KG1 (cell line): ENCODE data around the gene ZFP36L2.

Experiments used
- DNase-seq: peaks from one replicate; lab custom pipeline; 2025; lab: John Stamatoyannopoulos, UW

The ZFP36L2 gene

GRCh38 chr2:43226558-43226954 lies at the start of gene ZFP36L2:
ZFP36L2 (minus strand) TSS chr2:43226606; CDS start chr2:43226315, 291 bp downstream.
- peak; percentile 84 for DNase-seq

- DNase-seq: no peak
Measured at GRCh38 chr2:43274721-43275120, 48.3 kb upstream of the ZFP36L2 start.

DNA sequence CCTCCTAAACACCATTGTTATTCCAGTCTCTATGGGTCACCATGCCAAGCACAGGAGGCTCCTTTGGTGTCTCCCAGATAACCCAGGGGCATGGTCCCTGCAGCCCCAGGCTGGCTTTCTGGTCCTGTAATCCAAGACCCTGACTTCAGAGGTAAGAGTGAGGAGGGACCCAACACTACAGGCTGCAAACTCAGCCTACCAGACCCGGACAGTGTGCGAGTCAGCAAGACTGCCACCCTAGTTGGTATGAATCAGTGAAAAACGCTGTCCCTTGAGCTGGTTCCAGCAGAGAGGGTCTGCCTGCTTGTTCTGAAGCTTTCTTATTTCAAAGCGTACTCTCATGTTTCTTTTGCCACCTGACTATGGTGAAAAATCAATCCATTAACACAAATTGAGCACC lies 47.6 kb upstream of the ZFP36L2 start:
- no peak for DNase-seq

DNA sequence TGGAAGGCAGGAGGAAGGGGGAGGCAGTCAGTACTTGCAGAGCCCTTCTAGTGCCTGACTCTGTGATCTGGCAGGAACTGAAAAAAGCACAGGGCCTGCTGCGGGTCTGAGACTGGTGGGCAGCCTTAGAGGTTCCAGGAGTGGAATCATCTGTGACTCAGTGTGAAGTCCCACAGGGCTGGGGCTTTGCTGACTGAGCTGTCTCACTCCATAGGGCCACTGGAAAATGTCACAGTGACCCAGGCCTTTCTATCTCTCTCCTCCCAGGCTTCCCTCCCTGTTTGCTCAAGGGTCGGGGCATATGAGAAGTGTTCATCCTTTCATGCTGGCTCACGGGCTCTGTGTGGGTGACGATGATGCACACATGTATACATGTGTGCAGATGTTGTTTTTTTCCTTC lies 47.1 kb upstream of the ZFP36L2 start:
- no peak for DNase-seq

DNA sequence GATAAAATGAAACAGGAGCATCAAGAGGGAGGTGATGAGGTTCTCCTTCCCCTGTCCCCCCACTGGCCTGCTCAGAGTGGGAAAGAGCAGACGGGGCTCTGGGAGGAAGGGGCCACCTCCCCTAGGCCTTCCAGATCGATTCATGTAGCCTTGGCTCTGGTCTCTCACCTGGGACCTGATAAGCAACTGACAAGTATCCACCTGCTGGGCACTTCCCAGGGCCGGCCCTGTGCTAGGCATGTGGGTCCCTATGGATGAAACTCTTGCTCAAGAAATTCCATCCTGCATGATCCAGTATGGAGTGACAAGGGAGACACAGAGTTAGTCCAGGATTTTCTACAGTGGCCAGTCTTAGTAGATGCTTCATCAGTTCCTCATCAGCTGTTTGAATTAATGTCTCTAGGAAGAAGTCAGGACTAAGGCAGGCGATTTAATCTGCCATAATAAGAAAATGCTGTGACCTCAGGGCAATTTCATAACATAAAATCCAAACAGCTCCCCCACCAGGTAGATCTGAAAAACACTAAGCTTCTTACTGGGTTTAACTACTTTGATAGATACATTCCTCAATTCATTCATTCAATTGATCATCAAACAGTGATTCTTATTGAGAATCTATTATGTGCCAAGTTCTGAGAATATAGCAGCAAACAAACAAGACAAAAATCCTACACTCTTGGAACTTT lies 44.7 kb upstream of the ZFP36L2 start:
- no peak for DNase-seq

GRCh38 chr2:43270461-43270860 lies 44.1 kb upstream of the ZFP36L2 start:
- DNase-seq: no peak

- DNase-seq: no peak
Measured at GRCh38 chr2:43269706-43270105, 43.3 kb upstream of the ZFP36L2 start.

DNA sequence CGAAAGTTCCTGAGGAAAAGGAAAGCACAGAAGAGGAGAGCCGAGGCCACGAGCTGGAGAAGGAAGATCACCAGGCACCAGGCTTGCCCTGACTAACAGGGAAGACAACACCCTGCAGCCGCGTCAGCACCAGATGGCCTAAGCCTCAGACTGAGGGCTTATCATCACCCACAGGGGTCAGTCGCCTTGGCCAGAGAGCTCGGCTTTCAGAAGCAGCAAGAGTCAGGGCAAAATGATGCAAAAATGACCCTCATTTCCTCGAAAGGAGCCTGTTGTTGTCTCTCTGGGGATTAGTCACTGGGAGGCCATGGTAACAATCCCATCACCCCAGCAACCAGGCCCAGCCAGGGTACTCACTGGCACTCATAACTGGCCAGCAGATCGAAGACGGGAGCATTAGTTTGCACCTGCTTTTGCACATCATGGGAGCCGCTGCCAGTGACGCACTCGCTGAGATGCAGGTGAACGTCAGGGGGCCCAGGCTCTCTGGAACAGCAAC lies 42.7 kb upstream of the ZFP36L2 start:
- DNase-seq: no peak

DNA sequence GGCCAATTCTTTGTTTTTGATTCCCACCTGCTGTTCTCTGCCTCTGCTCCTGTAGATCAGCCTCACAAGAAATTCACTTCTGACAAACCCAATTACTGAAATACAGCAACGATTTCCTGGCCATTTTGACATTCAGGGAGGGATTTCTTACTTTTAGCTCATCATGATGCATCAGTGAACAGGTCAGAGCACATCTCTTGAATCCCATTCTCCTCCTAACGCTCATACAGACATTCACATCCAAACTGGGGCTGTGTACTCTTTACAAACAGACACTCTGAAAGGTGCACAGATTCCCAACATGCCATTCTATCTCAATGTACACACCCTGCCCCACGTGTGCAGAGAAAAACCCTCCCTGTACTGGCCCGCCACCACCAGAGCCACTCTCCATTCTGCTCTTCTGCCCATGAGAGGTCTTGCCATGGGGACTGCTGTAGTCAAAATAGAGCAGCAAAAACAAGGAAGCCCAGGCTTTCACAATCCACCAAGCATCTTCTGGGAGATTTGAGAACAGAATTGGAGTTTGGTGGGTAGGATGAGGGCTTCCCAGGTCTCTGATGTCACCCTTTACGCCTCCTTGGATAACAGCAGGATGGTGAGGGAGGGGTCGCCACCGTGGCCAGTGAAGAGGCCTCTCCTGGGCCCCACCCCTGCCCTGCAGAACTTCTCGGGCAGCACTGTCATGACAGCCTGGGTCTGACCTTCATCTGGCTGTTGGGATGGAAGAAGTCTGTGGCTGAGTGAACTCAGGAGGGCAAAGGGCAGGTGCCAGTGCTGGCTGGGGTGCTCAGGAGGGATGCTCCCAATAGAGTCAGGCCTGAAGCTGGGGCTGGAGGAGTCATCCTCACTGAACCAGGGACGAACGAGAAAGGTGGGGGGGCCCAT lies 41.9 kb upstream of the ZFP36L2 start:
- no peak for DNase-seq

GRCh38 chr2:43267381-43267780 lies 41.0 kb upstream of the ZFP36L2 start:
- no peak for DNase-seq

GRCh38 chr2:43266711-43267111 lies 40.3 kb upstream of the ZFP36L2 start:
- peak; percentile 2 for DNase-seq

DNA sequence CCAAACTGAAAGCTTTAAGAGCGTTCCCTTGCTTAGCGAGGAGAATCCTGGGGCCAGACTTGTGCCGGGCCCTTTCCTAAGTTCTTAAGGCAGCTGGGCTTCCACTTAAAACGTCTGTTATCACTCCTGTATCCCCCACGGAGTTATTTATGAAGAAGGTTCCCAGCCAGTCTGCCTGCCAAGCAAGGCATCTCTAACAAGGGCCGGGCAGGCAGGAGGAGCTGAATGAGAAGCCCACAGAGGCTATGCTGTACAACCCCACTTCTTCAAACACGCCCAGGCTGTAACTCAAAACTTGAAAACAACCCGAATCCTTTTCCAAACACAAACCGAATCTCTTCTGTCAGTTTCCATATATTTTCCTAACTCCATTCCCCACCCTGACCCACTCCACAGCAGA lies 39.0 kb upstream of the ZFP36L2 start:
- DNase-seq: no peak

- DNase-seq: no peak
Measured at GRCh38 chr2:43265001-43265400, 38.6 kb upstream of the ZFP36L2 start.

DNA sequence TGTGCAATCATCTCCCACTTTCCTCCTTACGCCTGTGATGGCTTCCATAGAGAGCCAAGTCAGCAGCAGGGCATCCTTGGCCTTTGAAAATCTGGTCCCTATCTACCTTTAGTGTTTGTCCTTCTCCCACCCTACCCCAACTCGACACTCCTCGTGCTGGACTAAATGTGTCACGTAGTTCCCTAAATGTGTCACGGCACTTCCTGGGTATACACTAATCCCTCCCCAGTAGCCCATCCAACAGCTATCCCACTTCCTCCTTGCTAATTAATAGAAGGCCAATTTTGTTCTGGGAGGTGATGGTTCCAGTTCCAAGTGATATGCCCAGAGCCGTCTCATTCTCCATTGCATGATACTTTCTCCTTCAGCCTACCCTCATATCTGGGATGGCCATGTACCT lies 36.5 kb upstream of the ZFP36L2 start:
- no peak for DNase-seq

DNA sequence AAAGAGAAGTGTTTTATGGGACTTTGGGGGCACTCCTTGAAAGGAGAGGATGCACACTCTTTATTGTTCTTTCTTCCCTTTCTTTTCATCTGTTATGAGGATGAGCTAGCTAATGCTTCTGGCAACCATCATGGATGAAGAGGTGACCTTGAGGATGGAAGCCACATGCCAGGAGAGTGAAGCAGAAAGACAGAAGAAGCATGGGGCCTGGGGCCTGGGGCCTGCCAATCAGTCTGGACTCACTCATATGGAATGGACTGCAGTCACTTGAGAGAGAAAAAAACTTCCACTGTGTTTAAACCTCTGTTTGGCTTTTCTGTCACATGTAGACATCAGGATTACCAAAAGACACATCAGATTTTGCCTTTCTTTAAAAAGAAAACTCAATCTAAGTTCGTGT lies 35.8 kb upstream of the ZFP36L2 start:
- DNase-seq: no peak

- DNase-seq: no peak
Measured at GRCh38 chr2:43259512-43259911, 33.1 kb upstream of the ZFP36L2 start.

GRCh38 chr2:43258547-43259156 lies 32.2 kb upstream of the ZFP36L2 start:
- DNase-seq: no peak

DNA sequence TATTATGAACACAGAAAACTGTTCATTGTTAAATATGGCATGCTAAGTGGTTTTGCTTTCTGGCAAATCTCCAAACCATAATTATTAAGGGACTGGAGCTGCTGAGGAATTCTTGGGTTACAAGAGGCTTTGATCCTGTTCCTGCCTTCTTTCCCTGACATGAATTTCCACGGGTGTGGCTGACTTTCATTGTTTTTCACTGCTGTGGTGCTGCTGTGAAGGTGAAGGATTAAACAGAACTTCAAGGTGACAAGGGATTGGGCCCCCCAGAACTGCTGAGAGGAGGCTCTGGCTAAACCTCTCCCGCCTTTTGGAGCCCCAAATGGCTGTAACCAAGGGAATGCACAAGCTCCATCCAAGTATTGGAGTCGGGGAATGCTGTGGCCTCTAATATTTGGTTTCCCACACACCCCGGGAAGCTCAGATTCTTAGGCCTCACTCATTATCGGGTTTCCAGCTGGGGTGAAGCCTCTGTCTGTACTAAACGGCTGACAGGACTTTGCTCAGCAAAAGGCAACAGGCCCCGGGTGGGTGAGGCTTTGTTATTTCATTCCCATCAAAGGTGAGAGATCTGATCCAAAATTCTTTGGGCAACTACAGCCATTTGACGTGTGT lies 29.0 kb upstream of the ZFP36L2 start:
- DNase-seq: no peak

- no peak for DNase-seq
Measured at GRCh38 chr2:43254331-43254730, 27.9 kb upstream of the ZFP36L2 start.

DNA sequence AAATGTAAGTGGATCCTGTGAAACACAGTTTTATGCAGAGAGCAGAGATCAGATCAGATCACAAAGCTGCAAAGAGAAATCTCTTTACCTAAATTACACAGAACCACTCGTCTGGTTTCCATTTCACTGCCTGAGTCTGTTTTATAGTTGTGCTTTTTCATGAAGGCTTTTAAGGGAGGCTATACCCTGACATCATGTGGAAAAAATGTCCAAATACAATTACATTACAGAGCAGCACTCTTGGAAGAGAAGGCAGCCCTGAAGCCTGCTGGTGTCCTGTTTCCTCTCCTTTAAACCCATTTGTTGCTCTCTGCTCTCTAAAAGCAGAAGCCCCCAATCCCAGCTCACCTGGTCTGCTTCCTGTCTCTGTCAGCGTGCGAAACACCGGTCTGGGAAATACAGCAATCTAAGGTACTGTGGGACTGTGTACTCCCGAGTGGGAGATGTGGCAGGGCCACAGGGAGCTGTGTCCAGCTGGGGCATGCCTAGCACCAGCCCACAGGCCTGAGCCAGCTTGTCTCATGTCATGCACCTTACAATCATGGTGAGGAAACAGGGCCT lies 24.8 kb upstream of the ZFP36L2 start:
- no peak for DNase-seq

DNA sequence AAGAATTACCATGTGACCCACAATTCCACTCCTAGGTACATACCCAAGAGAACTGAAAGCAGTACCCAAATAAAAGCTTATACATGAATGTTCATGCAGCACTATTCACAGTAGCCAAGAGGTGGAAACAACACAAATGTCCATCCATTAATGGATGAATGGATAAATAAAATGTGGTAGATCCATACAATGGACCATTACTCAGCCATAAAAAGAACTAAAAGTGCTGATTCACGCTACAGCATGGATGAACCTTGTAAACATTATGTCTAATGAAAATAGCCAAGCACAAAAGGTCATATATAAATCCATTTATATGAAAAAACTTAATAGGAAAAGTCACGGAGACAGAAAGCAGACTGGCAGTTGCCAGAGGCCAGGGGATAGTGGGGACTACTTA lies 23.6 kb upstream of the ZFP36L2 start:
- no peak for DNase-seq

DNA sequence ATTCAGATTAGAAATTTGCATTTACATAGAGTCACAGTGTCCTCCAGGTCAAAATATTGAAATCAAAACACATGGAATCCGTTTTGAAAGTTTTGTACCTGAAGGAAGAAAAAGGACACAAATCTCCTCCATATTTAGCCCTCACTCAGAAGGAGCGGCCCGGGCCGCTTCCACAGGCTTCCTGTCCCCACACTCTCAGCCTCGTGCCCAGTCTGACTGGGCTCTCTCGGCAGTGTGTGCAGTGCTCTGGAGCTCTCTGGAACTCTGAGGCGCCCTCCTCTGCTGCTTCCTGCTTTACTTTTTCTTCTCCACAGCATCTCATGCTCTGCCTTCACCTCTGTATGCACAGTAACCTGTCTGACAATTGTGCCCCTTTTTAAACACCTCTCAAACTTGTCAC lies 22.2 kb upstream of the ZFP36L2 start:
- DNase-seq: no peak
